PC-9 (cell line): ENCODE measurements around the gene ATP2B1.

ENCODE experiments used
- CTCF ChIP-seq: fragments of 200-600 bp; sonication (generic); conservative IDR thresholded peaks from 2 replicates; pipeline ENCODE4 v1.6.1; 2017; ENCODE audit warnings: mixed run types, antibody characterized with exemption, mild to moderate bottlenecking, moderate library complexity
- EZH2 ChIP-seq: fragments of 200-600 bp; sonication (generic); IDR thresholded peaks from 2 replicates; pipeline ENCODE4 v1.8.0; 2017; ENCODE audit warnings: antibody characterized with exemption, low read depth

GRCh38 chr12:89723276-89723675 lies 14.6 kb upstream of the ATP2B1 start:
- TF ChIP-seq CTCF (no peak), EZH2 (no peak)
